GM21723 (cell line): ENCODE results near the gene HFE.
"Not testable (repeated sequence)": the region's sequence is repeated elsewhere in the genome, so short reads cannot be mapped to it uniquely, and the experiment has no call there.

Experiments
- ATAC-seq: cut with Tn5 transposase; IDR thresholded peaks from one replicate; pipeline ENCODE4 v1.9.1; 2021; ENCODE audit warnings: mild to moderate bottlenecking, moderate library complexity; ENCODE audit not compliant: unreplicated experiment

Gene HFE

GRCh38 chr6:26087284-26088115 is at the start of gene HFE:
Gene HFE (plus strand): TSS chr6:26087429. CDS start chr6:26087441, 12 bp downstream.
- peak; percentile 47 for ATAC-seq

- ATAC-seq: no peak
Observed at GRCh38 chr6:26041946-26042345, 45.3 kb upstream of the HFE start.

DNA sequence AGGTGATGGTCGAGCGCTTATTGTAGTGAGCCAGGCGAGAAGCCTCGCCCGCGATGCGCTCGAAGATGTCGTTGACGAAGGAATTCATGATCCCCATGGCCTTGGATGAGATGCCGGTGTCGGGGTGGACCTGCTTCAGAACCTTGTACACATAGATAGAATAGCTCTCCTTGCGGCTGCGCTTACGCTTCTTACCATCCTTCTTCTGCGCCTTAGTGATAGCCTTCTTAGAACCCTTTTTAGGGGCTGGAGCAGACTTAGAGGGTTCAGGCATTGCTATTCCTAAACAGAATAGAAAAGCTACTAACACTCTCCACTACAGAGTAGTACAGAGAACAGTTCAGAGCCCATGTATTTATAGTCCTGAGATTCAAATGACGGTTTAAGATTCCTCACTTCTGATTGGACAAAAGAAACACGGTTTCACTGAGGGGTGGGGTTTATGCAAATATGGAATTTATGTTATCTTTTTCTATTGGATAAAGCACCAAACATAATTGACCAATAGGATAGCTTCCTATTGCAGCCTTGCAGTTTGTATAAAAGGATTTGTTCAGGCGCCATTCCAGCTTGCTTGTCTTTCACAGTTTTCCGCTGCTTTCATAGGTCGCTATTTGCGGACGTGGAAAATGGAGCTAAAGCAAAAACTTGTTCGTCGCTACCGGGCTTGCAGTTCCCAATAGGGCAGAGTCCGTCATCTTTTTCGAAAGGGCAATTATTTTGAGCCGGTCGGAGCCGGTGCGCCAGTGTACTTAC is 43.7 kb upstream of the HFE start:
- ATAC-seq: peak; percentile 63

- peak; percentile 34 for ATAC-seq
Observed at GRCh38 chr6:26044140-26045064, 42.8 kb upstream of the HFE start.

DNA sequence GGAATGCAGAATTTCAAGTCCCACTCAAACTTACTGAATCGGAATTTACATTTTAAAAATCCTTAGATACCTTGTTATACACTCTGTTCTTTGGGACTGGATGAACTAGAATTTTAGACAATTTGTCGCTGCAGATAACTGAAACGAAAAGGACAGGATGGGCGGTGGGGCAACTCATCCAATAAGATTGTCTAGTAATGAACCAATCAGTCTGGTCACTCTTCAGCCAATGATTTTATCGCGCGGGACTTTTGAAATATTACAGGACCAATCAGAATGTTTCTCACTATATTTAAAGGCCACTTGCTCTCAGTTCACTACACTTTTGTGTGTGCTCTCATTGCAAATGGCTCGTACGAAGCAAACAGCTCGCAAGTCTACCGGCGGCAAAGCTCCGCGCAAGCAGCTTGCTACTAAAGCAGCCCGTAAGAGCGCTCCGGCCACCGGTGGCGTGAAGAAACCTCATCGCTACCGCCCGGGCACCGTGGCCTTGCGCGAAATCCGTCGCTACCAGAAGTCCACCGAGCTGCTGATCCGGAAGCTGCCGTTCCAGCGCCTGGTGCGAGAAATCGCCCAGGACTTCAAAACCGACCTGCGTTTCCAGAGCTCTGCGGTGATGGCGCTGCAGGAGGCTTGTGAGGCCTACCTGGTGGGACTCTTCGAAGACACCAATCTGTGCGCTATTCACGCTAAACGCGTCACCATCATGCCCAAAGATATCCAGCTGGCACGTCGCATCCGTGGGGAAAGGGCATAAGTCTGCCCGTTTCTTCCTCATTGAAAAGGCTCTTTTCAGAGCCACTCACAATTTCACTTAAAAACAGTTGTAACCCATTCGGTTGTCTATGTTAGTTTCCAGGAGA is 41.9 kb upstream of the HFE start:
- peak; percentile 54 for ATAC-seq

DNA sequence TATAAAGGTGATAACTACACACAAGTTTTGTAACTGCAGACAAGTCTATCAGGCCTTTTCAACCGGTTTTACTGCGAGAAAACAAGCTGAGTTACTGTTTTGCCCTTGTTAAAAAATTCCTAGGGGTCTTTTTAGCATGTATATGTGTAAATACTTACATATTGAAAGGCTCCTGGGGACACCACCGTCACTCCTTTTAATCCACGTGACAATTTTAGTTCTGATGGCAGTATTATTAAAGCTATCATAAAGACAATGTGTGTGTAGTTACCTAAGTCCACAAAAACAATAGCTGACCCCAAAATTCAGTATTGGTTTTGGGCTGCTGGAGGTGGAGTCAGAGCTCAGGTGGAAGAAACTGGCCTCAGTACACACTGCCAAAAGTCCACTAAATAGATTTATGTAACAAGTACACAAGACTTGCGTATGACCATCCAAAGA is 41.3 kb upstream of the HFE start:
- no peak for ATAC-seq

GRCh38 chr6:26047329-26047728 is 39.9 kb upstream of the HFE start:
- not testable (repeated sequence) for ATAC-seq

- no peak for ATAC-seq
Observed at GRCh38 chr6:26048590-26048989, 38.6 kb upstream of the HFE start.

GRCh38 chr6:26051665-26052310 is 35.4 kb upstream of the HFE start:
- no peak for ATAC-seq

DNA sequence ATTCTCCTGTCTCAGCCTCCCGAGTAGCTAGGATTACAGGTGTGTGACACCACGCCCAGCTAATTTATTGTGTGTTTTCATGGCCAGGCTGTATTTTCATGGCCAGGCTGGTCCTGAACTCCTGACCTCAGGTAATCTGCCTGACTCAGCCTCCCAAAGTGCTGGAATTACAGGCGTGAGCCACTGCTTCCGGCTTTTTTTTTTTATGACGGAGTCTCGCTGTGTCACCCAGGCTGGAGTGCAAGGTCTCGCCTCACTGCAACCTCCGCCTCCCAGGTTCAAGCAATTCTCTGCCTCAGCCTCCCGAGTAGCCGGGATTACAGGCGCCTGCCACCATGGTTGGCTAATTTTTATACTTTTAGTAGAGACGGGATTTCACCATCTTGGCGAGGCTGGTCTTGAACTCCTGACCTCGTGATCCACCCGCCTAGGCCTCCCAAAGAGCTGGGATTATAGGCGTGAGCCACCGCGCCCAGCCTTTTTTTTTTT is 34.4 kb upstream of the HFE start:
- not testable (repeated sequence) for ATAC-seq

DNA sequence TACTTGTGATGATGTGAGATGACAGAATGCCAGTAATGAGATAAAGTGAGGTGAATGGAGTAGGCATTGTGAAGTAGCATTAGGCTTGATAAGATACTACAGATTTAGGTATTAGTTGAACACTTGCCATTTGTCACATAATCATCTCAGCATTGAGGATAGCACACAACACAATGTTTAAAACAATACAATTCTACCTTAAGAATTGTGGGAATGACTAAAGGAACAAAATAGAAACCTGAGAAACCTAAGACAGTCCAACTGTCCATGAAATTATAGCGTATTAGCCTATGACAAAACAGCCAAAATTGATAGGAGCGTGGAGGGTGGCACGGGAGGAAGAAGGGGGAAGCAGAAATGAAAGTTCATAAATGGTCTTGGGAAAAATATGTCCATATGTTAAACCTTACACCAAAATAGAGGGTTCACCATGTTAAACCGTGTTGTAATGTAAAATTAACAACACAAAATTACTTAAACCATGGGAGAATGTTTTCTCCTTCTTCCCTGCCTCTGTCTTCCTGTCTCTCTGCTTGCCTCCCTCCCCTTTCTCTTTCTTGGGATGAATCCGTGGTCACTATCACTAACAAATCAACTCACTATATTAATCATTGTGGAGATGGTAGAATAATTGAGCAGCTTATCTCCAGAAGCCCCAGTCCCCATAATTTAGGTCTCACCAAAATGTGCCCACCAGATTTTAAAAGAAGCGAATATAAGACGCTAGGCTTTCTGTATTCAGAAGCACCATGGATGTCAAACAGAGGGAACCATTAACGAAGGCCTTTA is 33.0 kb upstream of the HFE start:
- no peak for ATAC-seq

DNA sequence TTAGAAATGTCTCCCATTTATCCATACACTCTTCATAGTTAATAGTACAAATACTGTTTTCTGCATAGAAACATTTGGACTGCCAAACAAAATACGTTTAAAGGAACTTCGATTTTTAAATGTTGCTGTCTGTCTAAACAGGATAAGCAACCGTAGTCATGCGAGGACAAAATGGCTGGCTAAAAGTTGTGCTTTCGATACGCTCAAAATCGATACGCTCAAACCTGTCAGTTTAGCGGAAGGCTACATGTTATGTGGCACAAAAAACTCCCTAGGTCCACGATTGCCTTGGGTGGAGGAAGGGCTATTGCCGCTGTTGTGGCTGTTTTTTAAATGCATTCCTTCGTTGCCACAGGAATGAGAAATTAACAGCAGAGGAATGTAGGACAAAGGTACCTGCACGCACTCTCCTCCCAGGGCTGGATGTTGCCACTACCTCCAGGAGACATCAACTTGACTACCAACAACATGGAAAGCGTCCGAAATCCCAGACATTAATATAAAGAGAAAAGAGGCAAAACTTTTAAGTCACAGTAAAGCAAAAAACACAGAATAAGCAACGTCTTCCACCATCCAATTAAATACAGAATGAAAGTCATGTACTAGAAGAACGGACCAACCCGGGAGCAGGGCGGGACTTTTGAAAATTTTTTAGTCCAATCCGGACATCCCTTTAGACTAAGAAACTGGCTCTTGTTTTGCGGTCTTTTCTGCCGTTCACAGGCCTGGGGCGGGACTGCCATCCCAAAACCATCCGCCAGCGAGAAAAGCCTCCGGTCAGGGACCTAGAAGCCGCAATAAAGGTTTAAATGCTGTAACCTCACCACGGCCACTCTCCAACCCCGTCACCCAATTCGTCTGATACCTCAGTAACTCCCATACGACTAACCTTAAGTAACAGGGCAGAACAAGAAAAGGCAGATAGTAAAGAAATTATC is 32.2 kb upstream of the HFE start:
- ATAC-seq: peak; percentile 69

DNA sequence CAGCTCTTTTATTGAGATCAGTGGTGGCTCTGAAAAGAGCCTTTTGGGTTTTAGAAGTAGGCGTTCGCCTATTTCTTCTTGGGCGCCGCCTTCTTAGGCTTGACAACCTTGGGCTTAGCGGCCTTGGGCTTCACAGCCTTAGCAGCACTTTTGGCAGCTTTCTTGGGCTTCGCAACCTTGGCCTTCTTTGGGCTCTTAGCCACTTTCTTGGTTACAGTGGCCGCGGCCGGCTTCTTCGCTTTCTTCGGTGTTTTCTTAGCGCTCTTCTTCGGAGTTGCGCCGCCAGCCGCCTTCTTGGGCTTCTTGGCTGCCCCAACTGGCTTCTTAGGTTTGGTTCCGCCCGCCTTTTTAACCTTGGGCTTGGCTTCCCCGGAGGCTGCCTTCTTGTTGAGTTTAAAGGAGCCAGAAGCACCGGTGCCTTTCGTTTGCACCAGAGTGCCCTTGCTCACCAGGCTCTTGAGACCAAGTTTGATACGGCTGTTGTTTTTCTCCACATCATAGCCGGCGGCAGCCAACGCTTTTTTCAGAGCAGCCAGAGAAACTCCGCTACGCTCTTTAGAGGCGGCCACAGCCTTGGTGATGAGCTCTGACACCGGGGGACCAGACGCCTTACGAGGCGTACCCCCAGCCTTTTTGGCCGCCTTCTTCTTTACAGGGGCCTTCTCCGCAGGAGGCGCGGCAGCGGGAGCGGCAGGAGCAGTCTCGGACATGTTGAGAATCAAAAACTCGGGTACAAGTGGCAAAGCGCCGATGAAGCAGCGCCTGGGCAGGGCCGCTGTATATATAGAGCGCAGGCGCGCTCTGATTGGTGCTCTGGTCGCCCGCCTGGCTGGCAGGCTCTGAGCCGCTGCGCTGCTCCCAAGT is 31.3 kb upstream of the HFE start:
- ATAC-seq: peak; percentile 74

DNA sequence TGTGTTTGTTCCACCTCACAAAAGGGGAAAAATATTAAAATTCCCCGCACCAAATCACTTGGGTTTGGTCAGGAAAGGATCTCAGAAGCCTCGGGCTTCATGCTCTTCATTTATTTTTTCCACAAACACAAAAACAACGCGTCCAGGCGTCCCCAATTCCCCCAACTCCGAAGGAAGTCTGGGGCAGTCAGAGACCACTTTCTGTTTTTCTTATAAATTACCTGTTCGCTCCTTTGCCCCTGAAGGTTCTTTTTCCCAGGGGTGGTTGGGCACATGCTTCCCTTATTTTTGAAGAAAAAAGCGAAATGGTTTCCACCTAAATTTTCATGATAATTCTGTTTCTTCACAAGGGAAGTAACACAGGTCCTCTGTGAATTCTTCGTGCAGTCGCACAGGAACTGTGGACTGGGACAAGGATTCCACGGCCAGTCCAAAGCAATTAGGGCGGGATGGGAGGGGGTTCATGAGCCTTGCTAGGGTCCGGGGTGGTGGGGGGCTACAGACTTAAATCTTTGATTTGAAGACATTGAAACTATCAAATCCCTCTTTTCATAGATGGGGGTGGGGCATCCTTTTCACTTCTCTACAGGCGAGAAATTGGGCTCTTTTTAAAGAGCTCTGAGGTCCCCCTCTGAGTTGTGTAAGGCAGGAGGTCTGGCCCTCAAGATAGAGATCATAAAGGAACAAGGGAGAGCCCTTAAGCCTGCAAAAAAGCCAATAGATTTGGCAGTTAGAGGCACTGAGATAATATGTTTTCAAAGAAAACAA is 30.5 kb upstream of the HFE start:
- no peak for ATAC-seq

DNA sequence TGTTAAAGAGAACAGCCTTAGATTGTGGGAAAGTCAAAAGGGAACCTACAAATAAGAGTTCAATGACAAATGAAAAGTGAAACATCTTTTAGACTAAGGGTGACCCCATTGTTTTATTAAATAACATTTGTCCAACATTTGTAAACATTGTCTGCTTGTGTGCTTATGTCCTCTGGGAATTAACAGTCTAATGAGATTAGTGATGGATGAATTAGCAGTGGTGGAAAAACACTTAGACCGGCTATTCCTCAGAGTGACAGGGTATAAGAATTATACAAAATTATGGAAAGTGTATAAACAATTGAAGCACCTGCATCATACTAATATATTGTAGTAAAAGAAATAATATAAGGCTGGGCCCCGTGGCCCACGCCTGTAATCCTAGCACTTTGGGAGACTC is 29.3 kb upstream of the HFE start:
- ATAC-seq: no peak
